Mesenchymal stem cell (in vitro differentiated cells and primary cell): ENCODE results near the gene SLC17A6.

Source experiments
- DNase-seq: peaks from one replicate; pipeline ENCODE4 v3.0.0-alpha.2; 2013
- H2AFZ ChIP-seq: one replicate; pipeline ENCODE4 v1.6.1; 2013; ENCODE audit warnings: low read depth, mild to moderate bottlenecking, control low read depth, inconsistent platforms, low read length, moderate library complexity
- H2AK5ac ChIP-seq: 2 replicates; pipeline ENCODE4 v1.6.1; 2013; ENCODE audit warnings: low read length, moderate library complexity, mild to moderate bottlenecking, inconsistent platforms; ENCODE audit not compliant: severe bottlenecking
- H2BK120ac ChIP-seq: one replicate; pipeline ENCODE4 v1.6.1; 2013; ENCODE audit warnings: low read depth, mild to moderate bottlenecking, inconsistent platforms, low read length, moderate library complexity
- H2BK12ac ChIP-seq, 2 experiments: one replicate each; pipeline ENCODE4 v1.6.1; 2013; ENCODE audit warnings: inconsistent platforms in 2 of 2, low read length in 2 of 2, mild to moderate bottlenecking in 2 of 2, moderate library complexity in 2 of 2, control low read depth in 1 of 2
- H2BK15ac ChIP-seq: one replicate; pipeline ENCODE4 v1.6.1; 2013; ENCODE audit warnings: mild to moderate bottlenecking, low read depth, inconsistent platforms; ENCODE audit not compliant: poor library complexity, severe bottlenecking
- H2BK5ac ChIP-seq: 2 replicates; pipeline ENCODE4 v1.6.1; 2013; ENCODE audit warnings: low read depth, mild to moderate bottlenecking, low read length, control low read depth, inconsistent platforms; ENCODE audit not compliant: poor library complexity, severe bottlenecking
- H3K14ac ChIP-seq, 2 experiments: one replicate each; pipeline ENCODE4 v1.6.1; 2013; ENCODE audit warnings: inconsistent platforms in 2 of 2, low read length in 2 of 2, control low read depth in 1 of 2, mild to moderate bottlenecking in 1 of 2, moderate library complexity in 1 of 2
- H3K18ac ChIP-seq, 2 experiments: one replicate each; pipeline ENCODE4 v1.6.1; 2013; ENCODE audit warnings: inconsistent platforms in 2 of 2, low read length in 2 of 2, control low read depth in 1 of 2, low read depth in 1 of 2, mild to moderate bottlenecking in 1 of 2
- H3K23ac ChIP-seq, 2 experiments: one replicate each; pipeline ENCODE4 v1.6.1; 2013; ENCODE audit warnings: inconsistent platforms in 2 of 2, low read length in 2 of 2, mild to moderate bottlenecking in 2 of 2, moderate library complexity in 2 of 2, control low read depth in 1 of 2
- H3K27ac ChIP-seq: 2 replicates; pipeline ENCODE4 v1.5.1; 2013; ENCODE audit warnings: mild to moderate bottlenecking, moderate library complexity, low read length, control low read depth, inconsistent platforms; ENCODE audit not compliant: poor library complexity, severe bottlenecking
- H3K27me3 ChIP-seq, 2 experiments: 2 replicates each; pipeline versions ENCODE4 v1.6.1 to v1.7.0; 2013; ENCODE audit warnings: low read length in 2 of 2, mild to moderate bottlenecking in 2 of 2, moderate library complexity in 2 of 2, control low read depth in 1 of 2, inconsistent platforms in 1 of 2; ENCODE audit not compliant: control insufficient read depth in 1 of 2, insufficient read depth in 1 of 2
- H3K36me3 ChIP-seq, 2 experiments: 2 replicates each; pipeline versions ENCODE4 v1.6.1 to v1.7.0; 2013; ENCODE audit warnings: low read length in 2 of 2, control low read depth in 1 of 2, inconsistent platforms in 1 of 2, low read depth in 1 of 2, mild to moderate bottlenecking in 1 of 2; ENCODE audit not compliant: insufficient read depth in 2 of 2, control insufficient read depth in 1 of 2
- H3K4ac ChIP-seq, 2 experiments: one replicate each; pipeline ENCODE4 v1.6.1; 2013; ENCODE audit warnings: inconsistent platforms in 2 of 2, low read length in 2 of 2, mild to moderate bottlenecking in 2 of 2, moderate library complexity in 2 of 2, control low read depth in 1 of 2, low read depth in 1 of 2
- H3K4me1 ChIP-seq: 2 replicates; pipeline ENCODE4 v1.6.1; 2013; ENCODE audit warnings: low read depth, low read length, control low read depth; ENCODE audit not compliant: control insufficient read depth, insufficient read depth
- H3K4me2 ChIP-seq: 2 replicates; pipeline ENCODE4 v1.6.1; 2013; ENCODE audit warnings: low read length, mild to moderate bottlenecking, inconsistent platforms; ENCODE audit not compliant: poor library complexity, severe bottlenecking
- H3K4me3 ChIP-seq, 2 experiments: 2 replicates each; pipeline versions ENCODE4 v1.5.1 to v1.7.0; 2013; ENCODE audit warnings: low read length in 2 of 2, mild to moderate bottlenecking in 2 of 2, control low read depth in 1 of 2, low read depth in 1 of 2; ENCODE audit not compliant: insufficient read depth in 1 of 2
- H3K79me1 ChIP-seq: replicated peaks from 2 replicates; pipeline ENCODE4 v1.6.1; 2013; ENCODE audit warnings: mild to moderate bottlenecking, control low read depth, low read length, inconsistent platforms; ENCODE audit not compliant: poor library complexity, severe bottlenecking
- H3K9ac ChIP-seq: 2 replicates; pipeline ENCODE4 v1.7.0; 2013; ENCODE audit warnings: mild to moderate bottlenecking, low read length, moderate library complexity
- H3K9me3 ChIP-seq: 2 replicates; pipeline ENCODE4 v1.7.0; 2013; ENCODE audit warnings: mild to moderate bottlenecking, low read length; ENCODE audit not compliant: control insufficient read depth
- H4K8ac ChIP-seq: one replicate; pipeline ENCODE4 v1.6.1; 2013; ENCODE audit warnings: inconsistent platforms, mild to moderate bottlenecking, low read length, moderate library complexity
- H4K91ac ChIP-seq: one replicate; pipeline ENCODE4 v1.6.1; 2013; ENCODE audit warnings: mild to moderate bottlenecking, low read length, inconsistent platforms
- WGBS: methylation state at CpG from one replicate; pipeline ENCODE4 v1.1.7; 2013; ENCODE audit warnings: mixed read lengths; 5-methylcytosine and 5-hydroxymethylcytosine counted together

Gene SLC17A6

DNA sequence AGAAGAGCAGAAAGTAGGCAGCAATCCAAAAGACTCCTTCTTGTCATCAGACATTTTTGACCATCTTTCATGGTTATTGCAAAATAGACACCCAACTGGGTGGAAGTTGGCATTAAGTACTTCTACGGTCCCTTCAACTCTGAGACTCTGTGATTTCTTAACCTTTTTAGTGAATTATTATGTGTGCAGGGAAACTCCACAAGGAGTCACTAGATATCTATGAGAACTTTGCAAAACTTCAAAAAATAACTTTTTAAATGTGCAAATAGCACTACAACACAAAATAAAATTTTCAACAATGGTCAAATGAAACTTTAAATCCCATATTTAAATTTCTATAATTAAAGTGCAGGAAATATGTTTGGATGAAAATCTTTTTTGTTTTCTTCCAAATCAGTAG is 88.7 kb downstream of the SLC17A6 start:
- Histone ChIP-seq H3K27ac (no peak overlapping the region), H3K14ac (no peak overlapping the region), H4K91ac (no peak overlapping the region), H3K4me3 (no peak overlapping the region), H2BK5ac (no peak overlapping the region), H3K9ac (no peak overlapping the region), H3K4ac (no peak overlapping the region), H2AK5ac (no peak overlapping the region), H2AFZ (no peak overlapping the region), H3K4me2 (no peak overlapping the region), H3K4me1 (no peaks in the 10 kb centered on the region), H3K36me3 (no peaks in the 10 kb centered on the region), H3K27me3 (no peaks in the 10 kb centered on the region), H2BK12ac (no peak overlapping the region), H4K8ac (no peak overlapping the region), H2BK120ac (no peak overlapping the region), H3K9me3 (no peaks in the 10 kb centered on the region), H3K23ac (no peak overlapping the region), H3K79me1 (no peaks in the 10 kb centered on the region), H2BK15ac (no peak overlapping the region), H3K18ac (no peak overlapping the region)
- DNase-seq, result no peak
- no CpG with 5 or more reads among the region's 1 CpG for WGBS
